NCI-H2227 (cell line): ENCODE data around the gene TRIM58.

ENCODE experiments used
- DNase-seq: peaks from one replicate; lab custom pipeline; 2025; ENCODE audit not compliant: unreplicated experiment; lab: John Stamatoyannopoulos, UW

The TRIM58 gene

DNA sequence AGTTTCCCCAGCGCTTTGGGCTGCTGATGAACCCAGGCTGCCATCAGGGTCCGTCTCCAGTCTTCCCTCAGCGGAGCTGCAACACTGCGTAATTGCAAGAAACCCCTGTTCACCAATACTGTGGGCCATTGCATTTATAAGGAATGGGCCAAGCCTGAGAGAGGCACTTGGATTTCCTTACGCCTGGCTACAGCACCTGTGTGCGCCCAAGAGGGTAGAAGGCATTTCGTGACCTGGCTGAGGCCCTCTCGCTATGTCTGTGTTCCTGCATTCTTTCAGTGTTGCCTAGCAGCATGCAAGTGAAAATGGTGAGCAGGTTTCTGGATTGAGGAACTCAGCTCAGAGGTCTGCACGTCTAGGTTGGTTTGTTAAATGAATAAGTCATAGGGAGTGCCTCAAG is 26.4 kb downstream of the TRIM58 start:
- DNase-seq = no peak

DNA sequence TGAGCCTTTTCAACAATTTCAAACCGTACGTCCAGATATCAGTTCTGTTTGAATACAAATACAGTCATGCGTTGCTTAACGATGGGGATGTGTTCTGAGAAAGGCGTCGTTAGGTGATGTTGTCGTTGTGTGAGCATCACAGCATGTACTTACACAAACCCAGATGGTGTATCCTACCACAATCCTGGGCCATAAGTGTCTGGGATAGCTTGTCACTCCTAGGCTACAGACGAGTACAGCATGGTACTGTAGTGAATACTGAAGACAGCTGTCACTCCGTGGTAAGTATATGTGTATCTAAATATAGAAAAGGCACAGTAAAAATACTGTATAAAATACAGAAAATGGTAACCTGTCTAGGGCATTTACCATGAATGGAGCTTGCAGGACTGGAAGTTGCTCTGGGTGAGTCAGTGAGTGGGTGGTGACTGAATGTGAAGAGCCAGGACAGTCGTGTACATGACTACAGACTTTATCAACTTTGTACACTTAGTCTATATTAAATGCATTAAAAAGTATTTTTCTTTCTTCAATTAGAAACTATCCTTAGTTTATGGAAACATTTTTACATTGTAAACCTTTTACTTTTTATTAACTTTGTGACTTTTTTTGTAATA is 27.9 kb downstream of the TRIM58 start:
- no peak for DNase-seq

DNA sequence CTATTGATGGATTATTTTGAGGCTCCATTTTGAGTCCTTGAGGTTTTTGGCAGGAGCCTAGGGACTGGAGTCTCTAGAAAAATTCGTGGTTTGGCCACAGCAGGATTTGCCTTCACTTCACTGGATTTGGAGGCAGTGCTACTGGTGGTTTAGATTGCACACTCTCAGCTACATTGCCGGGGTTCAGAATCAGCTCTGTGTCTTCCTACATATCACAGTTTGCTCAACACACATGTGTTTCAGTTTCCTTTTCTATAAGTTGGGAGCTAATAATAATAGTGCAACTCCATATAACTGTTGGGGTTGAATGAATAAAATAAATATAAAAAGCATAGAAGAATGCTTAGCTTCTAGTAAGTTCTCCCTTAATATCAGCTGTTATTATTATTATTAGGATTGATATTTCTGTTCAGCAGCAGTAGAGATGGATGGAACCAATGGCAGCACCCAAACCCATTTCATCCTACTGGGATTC is 38.2 kb downstream of the TRIM58 start, which contains the start of gene OR2W3:
Gene OR2W3 (plus strand): TSS at position 425 of the 475 bp plus-strand sequence. CDS start 0 bp downstream, at position 425.
- DNase-seq = no peak

DNA sequence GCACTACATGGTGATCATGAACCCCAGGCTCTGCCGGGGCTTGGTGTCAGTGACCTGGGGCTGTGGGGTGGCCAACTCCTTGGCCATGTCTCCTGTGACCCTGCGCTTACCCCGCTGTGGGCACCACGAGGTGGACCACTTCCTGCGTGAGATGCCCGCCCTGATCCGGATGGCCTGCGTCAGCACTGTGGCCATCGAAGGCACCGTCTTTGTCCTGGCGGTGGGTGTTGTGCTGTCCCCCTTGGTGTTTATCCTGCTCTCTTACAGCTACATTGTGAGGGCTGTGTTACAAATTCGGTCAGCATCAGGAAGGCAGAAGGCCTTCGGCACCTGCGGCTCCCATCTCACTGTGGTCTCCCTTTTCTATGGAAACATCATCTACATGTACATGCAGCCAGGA is 39.0 kb downstream of the TRIM58 start:
- no peak for DNase-seq

DNA sequence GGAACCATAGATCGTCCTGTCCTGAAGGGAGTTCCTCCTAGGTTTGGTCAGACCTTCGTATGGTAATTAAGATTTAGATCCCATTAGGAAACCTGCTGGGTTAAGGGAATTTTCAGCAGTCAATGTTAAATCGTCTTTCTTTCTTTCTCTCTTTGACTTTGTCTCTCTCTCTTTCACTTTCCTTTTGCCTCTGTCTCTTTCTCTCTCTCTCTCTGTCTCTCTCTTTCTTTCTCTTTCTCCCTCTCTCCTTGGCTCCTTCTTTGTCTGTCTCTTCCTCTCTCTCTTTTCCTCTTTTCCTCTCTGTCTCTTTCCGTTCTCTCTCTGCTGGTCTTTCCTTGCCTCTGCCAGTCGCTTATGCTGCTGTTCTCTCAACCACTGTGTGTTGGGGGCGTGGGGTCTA is 47.1 kb downstream of the TRIM58 start:
- DNase-seq = no peak

DNA sequence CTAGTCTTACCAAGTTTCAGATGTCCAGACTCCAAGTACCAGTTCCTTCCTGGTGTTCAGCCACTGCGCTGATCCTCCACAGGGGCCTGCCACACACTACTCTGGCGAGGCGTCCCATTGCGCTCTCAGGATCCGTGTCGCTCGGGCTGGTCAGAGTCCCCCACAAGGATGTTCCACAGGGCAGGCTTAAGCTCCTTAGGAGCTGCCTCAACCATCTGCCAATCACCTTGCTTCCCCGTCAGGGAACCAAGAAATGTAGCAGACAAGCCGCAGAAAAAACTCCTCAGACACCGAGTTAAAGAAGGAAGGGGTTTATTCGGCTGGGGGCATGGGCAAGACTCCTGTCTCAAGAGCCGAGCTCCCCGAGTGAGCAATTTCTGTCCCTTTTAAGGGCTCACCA is 48.2 kb downstream of the TRIM58 start:
- no peak for DNase-seq

DNA sequence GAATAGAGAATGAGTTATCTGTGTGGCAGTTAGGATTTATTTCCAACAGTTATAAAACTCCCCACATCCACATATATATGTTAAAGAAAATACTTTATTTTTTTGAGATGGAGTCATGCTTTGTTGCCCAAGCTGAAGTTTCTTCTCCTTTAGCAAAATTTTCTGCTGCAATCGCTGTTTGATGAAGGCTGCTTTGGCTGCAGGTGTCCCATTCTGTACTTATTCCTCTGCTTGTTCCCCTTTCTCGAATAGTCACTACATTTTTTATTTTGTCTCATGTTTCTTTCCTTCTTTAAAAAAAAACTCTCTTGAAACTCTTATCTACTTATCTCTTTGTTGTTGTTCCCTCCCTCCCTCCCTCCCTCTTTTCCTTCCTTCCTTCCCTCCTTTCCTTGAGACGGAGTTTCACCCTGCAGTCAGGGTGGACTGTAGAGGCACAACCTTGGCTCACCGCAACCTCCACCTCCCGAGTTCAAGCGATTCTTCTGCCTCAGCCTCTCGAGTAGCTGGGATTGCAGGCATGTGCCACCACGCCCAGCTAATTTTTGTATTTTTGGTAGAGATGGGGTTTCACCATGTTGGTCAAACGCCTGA is 49.0 kb downstream of the TRIM58 start:
- DNase-seq = no peak

DNA sequence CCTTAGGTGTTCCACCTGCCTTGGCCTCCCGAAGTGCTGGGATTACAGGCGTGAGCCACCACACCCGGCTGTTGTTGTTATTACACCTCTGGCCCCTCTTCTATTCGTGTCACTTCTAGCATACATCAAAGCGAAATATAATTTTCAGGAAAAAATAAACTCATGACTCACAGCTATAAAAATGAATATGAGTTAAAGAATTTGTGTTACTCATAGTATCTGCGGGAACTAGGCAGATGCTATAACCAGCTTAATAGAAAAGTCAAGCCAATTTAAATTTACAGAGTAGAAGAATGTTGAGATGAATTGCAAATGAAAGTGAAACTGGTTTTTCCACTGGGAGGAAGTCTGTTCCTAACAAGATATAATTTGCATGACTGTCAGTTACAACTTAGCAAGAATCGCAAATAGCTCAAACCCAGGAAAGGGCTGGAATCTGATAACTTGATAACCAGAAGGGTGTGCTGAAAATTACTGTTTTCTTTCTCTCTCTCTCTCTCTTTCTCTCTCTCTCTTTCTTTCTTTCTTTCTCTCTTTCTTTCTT is 49.6 kb downstream of the TRIM58 start:
- DNase-seq = no peak

DNA sequence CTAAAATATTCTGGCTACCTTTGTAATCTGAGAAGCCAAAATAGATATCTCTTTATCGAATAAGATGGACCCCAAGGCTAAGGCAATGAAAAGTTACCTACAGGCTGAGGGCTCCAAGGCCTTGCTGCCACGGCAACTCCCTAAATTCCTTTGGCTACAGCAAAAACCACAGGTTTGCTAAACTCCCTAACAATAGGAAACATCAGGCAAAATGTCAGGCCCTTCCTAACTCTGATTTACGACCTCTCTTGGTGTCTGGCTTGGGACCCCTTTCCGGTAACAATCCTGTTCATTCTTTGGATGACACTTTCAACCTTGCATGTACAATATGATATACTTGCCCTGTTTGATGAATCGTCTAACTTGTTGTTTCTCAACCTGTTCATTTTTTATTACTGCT is 51.8 kb downstream of the TRIM58 start:
- DNase-seq = no peak

DNA sequence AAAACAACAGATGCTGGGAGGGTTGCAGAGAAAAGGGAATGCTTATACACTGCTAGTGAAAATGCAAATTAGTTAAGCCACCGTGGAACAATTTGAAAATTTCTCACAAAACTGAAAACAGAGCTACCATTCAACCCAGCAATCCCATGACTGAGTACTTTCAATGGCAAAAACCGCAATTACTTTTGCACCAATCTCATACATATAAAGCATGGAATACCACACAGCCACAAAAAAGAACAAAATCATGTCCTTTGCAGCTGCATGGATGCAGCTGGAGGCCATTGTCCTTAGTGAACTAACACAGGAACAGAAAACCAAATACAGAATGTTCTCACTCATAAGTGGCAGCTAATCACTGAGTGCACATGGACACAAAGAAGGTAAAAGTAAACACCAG is 56.8 kb downstream of the TRIM58 start:
- DNase-seq = no peak

DNA sequence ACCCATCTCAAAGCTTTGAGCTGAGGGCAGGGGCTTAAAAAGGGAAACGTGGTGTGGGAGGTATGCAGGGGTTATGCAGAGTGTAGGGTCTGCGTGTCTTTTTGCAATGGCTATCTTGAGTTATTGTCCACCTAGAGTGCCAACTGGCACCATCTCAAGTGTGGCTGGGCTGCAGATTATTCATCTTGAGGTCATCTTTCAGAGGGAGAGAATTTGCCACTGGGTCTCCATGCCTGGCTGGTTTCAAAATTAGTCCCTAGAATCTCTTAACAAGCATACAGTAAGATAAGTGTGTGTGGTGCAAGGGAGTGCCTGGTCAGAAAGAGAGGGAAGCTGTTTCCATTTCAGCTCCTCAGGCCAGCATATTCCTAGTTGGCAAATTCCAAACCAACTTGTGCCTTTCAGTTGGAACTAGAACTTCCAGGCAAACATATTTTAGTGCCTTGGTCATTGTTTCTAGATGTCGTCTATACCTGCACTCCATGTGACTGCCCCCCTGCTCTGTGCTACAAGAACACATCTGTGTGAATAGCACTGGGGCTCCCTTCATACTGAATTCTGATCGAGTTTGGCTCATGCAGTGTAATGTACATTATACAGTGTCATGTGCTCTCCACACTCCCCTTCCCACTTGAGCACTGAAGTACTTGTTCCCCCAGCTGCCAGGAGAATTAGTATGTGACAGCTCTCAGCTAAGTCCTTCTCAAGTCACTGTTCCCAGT is 58.1 kb downstream of the TRIM58 start:
- DNase-seq = no peak

DNA sequence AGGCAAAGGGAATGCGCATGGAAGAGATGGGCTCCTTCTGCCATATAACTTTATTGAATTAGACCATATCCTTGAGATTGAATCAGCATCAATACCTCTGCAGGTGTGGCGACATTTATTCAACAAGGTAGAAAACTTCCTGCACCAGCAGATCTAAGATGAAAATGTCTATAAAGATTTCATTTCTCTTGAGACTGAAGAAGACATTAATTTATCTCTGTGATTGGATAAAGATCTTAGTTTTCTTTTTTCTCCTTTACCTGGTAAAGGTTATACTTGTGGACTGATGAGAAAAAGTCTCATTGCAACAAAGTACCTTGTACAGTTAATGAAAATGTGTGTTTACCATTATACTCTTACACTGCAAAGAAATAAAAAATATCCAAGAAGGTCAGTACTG is 63.0 kb downstream of the TRIM58 start, which contains the start of gene OR2T8:
Gene OR2T8 (plus strand): TSS at position 301 of the 400 bp plus-strand sequence. CDS start 766 bp downstream, outside the sequence.
- DNase-seq = no peak

DNA sequence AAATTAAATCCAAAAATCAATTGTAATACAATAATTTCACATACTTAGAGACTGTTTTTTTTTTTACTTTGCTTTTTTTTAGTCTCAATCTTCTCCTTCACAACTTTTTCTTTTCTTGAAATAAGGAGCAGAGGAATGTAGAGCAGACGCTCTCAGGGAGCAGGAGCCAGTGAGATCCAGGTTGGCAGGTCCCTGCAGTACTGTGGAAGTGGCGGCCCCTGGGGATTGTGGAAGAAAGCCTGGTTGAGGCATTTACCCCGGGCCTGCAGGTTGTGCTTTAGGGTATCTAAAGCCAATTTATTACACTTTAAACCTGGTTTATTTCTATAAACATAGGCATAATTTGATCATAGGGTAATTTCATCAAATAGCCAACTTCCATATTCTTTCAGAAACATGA is 67.0 kb downstream of the TRIM58 start:
- no peak for DNase-seq

DNA sequence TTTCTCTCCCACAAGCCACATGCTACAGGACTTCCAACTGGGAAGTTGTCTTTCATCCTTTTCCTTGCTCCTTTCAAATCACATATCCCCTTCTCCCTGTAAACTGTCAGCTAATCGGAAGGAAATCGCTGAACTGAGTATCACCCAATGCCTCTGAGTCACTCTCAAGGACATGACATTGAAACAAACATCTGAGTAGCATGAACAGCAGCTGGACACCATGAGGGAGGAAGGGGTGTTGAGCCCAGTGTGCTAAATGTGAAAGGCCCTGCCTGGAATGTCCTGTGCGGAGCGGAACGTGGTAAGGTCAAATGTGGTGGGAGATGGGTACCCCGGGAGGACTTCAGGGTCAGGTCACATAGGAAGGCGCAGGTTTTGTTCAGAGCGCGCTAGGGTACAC is 67.9 kb downstream of the TRIM58 start, which contains the start of gene OR2AJ1:
Gene OR2AJ1 (plus strand): TSS at position 22 of the 400 bp plus-strand sequence. CDS start 8,880 bp downstream, outside the sequence.
- no peak for DNase-seq
